K562 (cell line): ENCODE measurements around the gene PHACTR2. TPM values are rescaled to one million over a fixed set of nuclear protein-coding genes. Genes with fewer than 3 reads are reported as not detected.
A peak's percentile ranks its signal among the peaks of the same experiment; 100 is the strongest.

Experiments used
- BRF2 ChIP-seq: IDR thresholded peaks from 3 replicates; pipeline ENCODE4 v1.6.1; 2011; ENCODE audit warnings: borderline replicate concordance, mild to moderate bottlenecking; ENCODE audit not compliant: insufficient read length, insufficient read depth
- CHCHD3 ChIP-seq: fragments of 250-450 bp; sonication (Bioruptor Pico); IDR thresholded peaks from 2 replicates; pipeline ENCODE4 v2.1.2; 2022; ENCODE audit warnings: mild to moderate bottlenecking
- CREB3L1 ChIP-seq: fragments of 450-650 bp; IDR thresholded peaks from 2 replicates; pipeline ENCODE4 v1.6.1; 2014; ENCODE audit warnings: low read depth, mild to moderate bottlenecking, moderate library complexity, borderline replicate concordance
- CTCF ChIP-seq, 3 experiments: IDR thresholded peaks in 2 of 3; conservative IDR thresholded peaks in 1 of 3; 2 replicates each; pipeline ENCODE4 v1.5.1; 2011 to 2012; ENCODE audit warnings: low read length in 3 of 3, mild to moderate bottlenecking in 3 of 3, control low read depth in 2 of 3, improper control_type of control experiment in 1 of 3, inconsistent platforms in 1 of 3, low read depth in 1 of 3, mixed read lengths in 1 of 3, moderate library complexity in 1 of 3; ENCODE audit not compliant: insufficient read depth in 2 of 3
- E2F1 ChIP-seq: sonication (generic); formaldehyde crosslinking; IDR thresholded peaks from 2 replicates; pipeline ENCODE4 v1.8.1; 2023; ENCODE audit warnings: mild to moderate bottlenecking, missing genetic modification reagents, moderate library complexity
- E2F8 ChIP-seq: fragments of 450-650 bp; IDR thresholded peaks from 2 replicates; pipeline ENCODE4 v1.7.1; 2018; ENCODE audit warnings: mild to moderate bottlenecking, low read depth; ENCODE audit not compliant: partially characterized antibody
- FOSL1 ChIP-seq: fragments of 200-800 bp; sonication (Bioruptor generic); conservative IDR thresholded peaks from 2 replicates; pipeline ENCODE4 v1.6.1; 2016; ENCODE audit warnings: missing genetic modification characterization, missing compliant biosample characterization
- FOXK1 ChIP-seq: sonication (generic); formaldehyde crosslinking; IDR thresholded peaks from 2 replicates; pipeline ENCODE4 v1.8.0; 2022; ENCODE audit warnings: missing genetic modification reagents, mild to moderate bottlenecking, borderline replicate concordance
- MXI1 ChIP-seq: IDR thresholded peaks from 2 replicates; pipeline ENCODE4 v1.6.1; 2011; ENCODE audit warnings: low read depth, mild to moderate bottlenecking, improper control_type of control experiment, low read length
- RBM17 ChIP-seq: fragments of 200-400 bp; formaldehyde crosslinking; IDR thresholded peaks from 2 replicates; pipeline ENCODE4 v1.6.1; 2017; ENCODE audit warnings: low read depth, mild to moderate bottlenecking, low read length, borderline replicate concordance
- RFX5 ChIP-seq: IDR thresholded peaks from 2 replicates; pipeline ENCODE4 v1.6.1; 2011; ENCODE audit warnings: low read depth, mild to moderate bottlenecking, improper control_type of control experiment, low read length
- TBP ChIP-seq: optimal IDR thresholded peaks from 2 replicates; pipeline ENCODE3; 2011; ENCODE audit warnings: low read depth, low read length, improper control_type of control experiment
- TFE3 ChIP-seq: fragments of 450-650 bp; formaldehyde crosslinking; IDR thresholded peaks from 2 replicates; pipeline ENCODE4 v1.4.0; 2020; ENCODE audit warnings: mild to moderate bottlenecking, mixed read lengths
- ZKSCAN3 ChIP-seq: fragments of 250-450 bp; sonication (Bioruptor Pico); IDR thresholded peaks from 2 replicates; pipeline ENCODE4 v1.4.0; 2020
- ZNF707 ChIP-seq: fragments of 250-450 bp; sonication (Bioruptor Pico); conservative IDR thresholded peaks from 2 replicates; pipeline ENCODE4 v1.8.0; 2022; ENCODE audit warnings: inconsistent platforms, mild to moderate bottlenecking, moderate library complexity
- ZNF717 ChIP-seq: fragments of 250-450 bp; sonication (Bioruptor Pico); IDR thresholded peaks from 2 replicates; pipeline ENCODE4 v1.5.0; 2021
- polyA plus RNA-seq, 8 experiments: library from polyadenylated mRNA; depleted of rRNA in 4 of 8; stranded (reverse) in 5 of 8; unstranded in 3 of 8; fragments of >200 nt; fragmentation: Nextera tagmentation in 2 of 8; fragmentation: Illumina TruSeq in 1 of 8; extraction: Ambion mirVana in 2 of 8; extraction: Trizol in 1 of 8; gene quantifications; 2 replicates each; pipeline versions ENCODE4 v1.2.1 to v1.2.3, GENCODE V29; 2011 to 2014; ENCODE audit warnings: inconsistent platforms in 1 of 8, missing spikeins in 1 of 8
- total RNA-seq, 7 experiments: library from RNA; depleted of rRNA in 6 of 7; stranded (reverse); fragments of >200 nt in 6 of 7; fragmentation: Illumina TruSeq in 2 of 7; extraction: Trizol in 2 of 7; gene quantifications; 2 replicates each; pipeline versions ENCODE4 v1.2.1 to v1.2.3, GENCODE V29; 2011 to 2021; ENCODE audit warnings: low replicate concordance in 1 of 7

PHACTR2 gene
- total and polyA plus RNA-seq, 9 of the 15 experiments (the other 6 are each of a cell fraction or from before 2014, with no cell fraction given): 5.3 to 52.5 (median 22.9) TPM

GRCh38 chr6:143842902-143843676, 165.3 kb downstream of the PHACTR2 start, which contains the start of gene LTV1 (continued):
- TF ChIP-seq CTCF (IDR thresholded peaks at IDR 0.05 in 2 of 3, conservative IDR thresholded peaks at IDR 0.05 in 1 of 3; ENCODE audit: insufficient read depth in 2 of 3, low read depth in 1 of 3, low read length in 3 of 3): peak in 2 of 3 experiments; percentile 4 to 32; a peak in 2 of 6 replicates
- peak; percentile 91; the same call in 1 of the 2 replicates for TF ChIP-seq CREB3L1
- peak; percentile 95 for TF ChIP-seq MXI1
- peak; percentile 95 for TF ChIP-seq FOXK1 (CRISPR knock-in tag)
- 0 out of 2 replicates have a peak, but pooled peaks have one; percentile 26 for TF ChIP-seq FOSL1
- TF ChIP-seq BRF2: no peak
- TF ChIP-seq CHCHD3: no peak
- peak; percentile 57 for TF ChIP-seq E2F8
- TF ChIP-seq ZNF707: no peak
- TF ChIP-seq RBM17: no peak
- 0 out of 2 replicates have a peak, but pooled peaks have one; percentile 59 for TF ChIP-seq ZNF717 (CRISPR knock-in tag)
- TF ChIP-seq TFE3 (CRISPR knock-in tag): no peak
- peak; percentile 92 for TF ChIP-seq E2F1 (CRISPR knock-in tag)
- peak; percentile 90 for TF ChIP-seq TBP
- no peak for TF ChIP-seq ZKSCAN3
- TF ChIP-seq RFX5: no peak
